NCI-H1930 (cell line): ENCODE measurements around the gene DNAH11.
"Not testable (repeated sequence)": the region's sequence is repeated elsewhere in the genome, so short reads cannot be mapped to it uniquely, and the experiment has no call there.

Experiments
- DNase-seq, 2 experiments: peaks; one replicate each; lab custom pipeline; 2025; lab: John Stamatoyannopoulos, UW

The DNAH11 gene

DNA sequence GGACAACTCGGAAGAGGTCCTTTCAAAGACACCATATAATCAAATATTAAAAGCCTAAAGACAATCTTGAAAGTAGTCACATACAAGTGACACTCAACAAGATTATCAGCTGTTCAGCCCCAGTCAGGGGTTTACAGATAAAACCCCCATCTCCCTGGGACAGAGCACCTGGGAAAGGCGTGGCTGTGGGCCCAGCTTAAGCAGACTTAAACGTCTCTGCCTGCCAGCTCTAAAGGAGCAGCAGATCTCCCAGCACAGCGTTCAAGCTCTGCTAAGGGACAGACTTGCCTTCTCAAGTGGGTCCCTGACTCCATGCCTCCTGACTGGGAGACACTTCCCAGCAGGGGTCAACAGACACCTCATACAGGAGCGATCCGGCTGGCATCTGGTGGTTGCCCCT lies 384.9 kb downstream of the DNAH11 start:
- DNase-seq, result no peak

DNA sequence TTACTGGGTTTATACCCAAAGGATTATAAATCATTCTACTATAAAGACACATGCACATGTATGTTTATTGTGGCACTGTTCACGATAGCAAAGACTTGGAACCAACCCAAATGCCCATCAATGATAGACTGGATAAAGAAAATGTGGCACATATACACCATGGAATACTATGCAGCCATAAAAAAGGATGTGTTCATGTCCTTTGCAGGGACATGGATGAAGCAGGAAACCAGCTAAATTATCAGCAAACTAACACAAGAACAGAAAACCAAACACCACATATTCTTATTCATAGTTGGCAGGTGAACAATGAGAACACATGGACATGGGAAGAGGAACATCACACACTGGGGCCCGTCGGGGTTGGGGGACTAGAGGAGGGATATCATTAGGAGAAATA lies 390.5 kb downstream of the DNAH11 start:
- DNase-seq, result not testable (repeated sequence)

DNA sequence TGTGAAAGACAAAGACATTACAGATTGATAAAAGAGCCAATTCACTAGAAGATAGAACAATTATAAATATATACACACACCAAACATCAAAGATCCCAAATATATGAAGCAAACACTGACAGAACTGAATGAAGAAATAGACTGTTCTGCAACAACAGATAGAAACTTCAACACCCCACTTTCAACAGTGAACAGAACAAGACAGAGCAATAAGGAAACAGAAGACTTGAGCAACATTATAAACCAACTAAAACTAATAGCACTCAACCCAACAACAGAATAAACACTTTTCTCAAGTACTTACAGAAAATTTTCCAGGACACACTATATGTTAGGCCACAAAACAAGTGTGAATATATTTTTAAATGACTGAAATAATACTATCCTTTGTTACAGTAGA lies 392.0 kb downstream of the DNAH11 start:
- DNase-seq, result no peak

DNA sequence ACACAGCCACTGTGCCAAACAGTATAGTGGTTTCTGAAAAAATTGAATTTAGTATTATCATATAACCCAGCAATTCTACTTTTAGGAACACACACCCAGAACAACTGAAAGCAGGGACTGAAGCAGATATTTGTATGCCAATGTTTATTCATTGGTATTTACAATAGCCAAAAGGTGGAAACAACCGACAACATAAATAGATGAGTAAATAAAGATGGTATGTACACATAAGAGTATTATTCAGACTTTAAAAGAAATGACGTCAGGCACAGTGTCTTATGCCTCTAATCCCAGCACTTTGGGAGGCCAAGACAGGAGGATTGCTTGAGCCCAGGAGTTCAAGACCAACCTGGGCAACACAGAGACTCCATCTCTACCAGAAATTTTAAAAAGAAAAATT lies 395.6 kb downstream of the DNAH11 start:
- no peak for DNase-seq

DNA sequence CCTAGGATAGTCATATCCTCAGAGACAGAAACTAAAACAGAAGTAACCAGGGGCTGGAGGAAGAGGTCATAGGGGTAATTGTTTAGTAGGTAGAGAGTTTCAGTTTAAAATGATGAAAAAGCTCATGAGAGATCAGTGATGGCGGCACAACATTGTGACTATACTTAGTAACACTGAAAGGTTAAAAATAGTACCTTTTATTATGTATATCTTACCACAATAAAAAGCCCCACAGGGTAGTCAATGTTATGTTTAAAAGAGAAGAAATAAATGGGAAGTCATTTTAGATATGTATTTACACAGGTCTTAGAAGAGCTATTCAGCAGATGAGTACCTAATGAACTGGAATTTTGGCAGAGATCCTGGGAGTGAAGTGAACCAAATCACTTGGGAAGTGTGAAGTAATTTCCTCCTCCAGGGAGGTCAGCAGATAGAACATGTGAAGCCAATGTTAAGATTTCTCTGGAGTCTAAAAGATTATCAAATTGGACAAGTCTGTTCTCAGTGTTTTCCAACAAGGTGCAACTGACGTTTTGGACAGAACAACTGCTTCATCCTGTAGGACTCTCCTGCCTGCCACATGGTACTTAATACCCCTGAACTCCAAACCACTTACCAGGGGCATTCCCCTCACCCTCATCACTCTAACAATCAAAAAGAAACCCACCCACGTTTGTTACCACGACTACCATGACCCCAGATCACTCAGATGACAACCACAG lies 396.5 kb downstream of the DNAH11 start:
- no peak for DNase-seq

DNA sequence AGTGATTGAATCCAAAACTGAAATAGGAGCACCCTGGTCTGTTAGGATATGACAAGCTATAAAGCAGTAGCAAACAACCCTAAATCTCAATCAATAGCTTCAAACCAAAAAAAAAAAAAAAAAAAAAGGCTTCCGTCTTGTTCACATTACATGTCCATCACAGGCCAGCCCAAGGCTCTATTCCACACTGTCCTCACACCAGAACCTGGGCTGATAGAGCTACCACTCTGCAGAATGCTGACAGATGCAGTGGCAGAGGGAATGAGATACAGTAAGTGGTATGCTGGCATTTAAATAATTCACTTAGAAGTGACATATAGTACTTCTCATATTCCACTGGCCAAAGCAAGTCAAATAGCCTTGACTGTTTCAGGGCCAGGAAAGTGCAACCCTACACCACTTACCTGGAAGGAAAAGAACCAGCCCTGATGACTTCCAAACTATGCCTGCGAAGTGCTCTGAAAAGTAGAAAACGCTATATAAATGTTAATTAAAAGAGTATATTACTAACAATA lies 397.1 kb downstream of the DNAH11 start:
- DNase-seq, result no peak

DNA sequence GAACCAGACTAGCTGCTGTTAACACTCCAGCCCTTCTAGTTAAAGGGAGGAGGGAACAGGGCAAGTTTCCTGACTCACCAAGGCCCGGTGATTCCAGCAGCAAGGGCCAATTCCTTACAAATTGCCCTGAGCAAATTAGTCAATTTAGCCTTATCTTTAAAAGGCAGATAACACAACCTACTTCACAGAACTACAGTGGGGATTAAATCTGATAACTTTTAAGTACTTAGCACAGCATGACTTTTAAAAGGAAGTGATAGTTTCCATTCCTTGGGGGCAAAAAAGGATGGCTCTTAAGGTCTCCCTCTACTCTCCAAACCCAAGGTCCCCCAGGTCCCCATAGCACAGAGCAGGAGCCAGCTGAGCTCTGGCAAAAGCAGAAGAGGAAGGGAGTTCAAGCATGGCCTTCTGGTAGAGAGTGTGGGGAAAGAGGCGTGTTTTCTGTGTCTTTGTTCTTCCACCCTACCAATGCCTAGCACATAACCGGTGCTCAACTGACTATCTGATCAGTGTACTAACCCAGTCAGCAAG lies 398.8 kb downstream of the DNAH11 start:
- DNase-seq, result no peak

DNA sequence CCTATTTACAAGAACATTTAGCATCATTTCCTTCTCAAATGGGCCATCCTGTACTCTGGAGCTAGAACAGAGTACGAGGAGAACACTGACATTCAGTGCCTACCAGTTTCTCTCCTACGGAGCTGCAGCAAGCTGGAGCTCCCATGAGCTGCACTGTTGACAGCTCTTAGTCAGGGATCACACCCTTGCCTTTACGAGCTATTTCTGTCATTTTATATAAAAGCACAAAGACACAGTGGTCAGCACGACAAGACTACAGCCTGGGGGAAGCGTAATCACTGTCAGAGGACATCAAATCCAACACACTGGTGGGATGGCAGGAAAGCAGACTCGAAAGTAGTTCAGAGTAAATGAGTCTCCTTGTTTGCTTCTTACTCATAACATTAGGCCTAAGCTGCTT lies 400.1 kb downstream of the DNAH11 start:
- DNase-seq, result no peak

DNA sequence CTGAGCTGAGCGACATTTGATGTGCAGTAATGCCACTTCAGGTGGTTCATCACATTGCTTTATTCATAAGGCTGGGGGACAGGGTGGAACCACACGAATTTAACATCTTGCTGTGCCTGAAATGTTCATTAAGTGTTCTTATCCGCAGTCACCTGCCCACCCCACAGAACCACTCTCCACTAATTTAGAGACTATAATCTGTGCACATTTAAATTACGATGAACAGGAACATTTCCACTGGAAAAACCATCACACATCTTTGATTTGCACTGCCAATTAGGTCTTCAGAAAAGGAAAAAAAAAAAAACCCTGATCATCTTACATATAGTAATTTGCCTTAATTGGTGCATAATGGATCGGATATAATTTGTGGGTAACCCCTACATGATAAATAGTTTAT lies 400.6 kb downstream of the DNAH11 start:
- DNase-seq, result no peak

DNA sequence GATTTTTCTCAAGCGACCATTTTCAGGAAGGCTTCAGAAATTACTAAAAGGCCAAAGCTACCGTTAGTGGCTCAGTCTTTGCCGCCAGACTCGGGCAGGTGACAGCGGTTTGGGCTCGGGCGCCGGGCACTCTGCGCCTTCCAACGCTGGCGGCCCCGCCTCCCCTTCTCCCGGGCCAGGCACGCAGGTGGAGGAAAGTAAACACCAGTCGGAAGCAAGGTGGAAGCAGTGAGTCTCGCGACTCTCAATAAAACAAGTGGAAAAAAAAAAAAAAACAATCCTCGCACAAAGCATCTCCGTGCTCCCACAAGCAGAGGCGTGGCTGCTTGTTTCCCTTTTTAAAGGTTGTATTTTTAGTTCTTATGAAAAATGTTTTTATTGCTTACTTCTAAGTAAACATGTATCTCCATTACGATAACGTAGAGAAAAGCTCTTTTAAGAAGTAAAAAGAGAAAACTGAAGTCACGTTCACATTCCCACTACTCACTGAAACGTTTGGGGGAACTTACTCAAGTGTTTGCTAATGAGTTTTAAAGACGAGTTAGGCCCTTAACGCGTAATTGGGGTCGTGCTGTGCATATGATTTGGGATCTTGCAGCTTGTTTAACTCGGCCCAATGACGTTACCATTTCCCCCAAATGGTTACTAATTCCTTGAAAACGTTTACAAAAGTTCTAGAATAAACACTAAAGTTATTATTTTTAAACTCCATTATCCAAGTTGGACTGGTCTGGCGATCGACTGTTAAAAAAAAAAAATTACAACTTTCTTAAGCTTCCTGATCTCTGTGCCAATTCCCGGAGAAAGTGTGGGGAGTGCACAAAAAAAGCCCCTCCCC lies 402.0 kb downstream of the DNAH11 start:
- peak; percentile 31 to 45 for DNase-seq

DNA sequence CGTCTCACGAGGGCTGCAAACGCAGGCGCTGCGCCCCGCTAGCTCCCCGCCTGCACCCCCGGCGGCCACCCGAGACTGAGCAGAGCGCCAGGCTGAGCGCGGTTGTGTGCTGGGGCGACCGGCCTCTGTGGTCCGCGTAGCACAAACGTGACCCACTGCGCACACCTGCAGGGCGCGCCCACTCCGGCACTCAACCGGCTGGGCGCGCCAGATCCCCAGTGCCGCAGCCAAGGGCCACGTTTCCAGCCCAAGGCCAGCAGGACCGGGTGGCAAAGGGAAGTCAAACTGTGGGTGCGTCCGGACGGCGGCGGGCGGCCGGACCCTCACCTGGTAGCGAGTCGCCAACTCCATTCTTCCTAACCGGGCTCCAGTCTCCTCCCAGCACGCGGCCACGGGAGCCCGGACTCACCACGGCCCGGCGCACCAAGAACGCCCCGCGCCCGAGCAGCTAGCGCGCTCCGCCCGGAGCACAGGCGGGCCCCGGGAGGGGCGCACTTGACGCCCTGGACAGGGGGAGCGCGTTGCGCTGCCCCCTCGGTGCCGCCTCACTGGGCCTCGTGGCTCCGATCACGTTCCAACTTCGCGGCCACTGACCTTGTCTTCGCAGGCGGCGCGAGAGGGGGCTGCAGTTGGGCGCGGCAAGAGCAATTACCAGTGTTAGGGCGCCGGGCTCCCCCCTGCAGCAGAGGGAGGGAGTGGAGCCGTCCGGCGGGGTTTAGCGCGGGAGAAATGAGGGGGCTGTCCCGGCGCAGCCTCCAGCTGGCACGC lies 402.8 kb downstream of the DNAH11 start, which contains the start of gene CDCA7L:
Gene CDCA7L, minus strand, starts transcription at position 446 of the 768 bp plus-strand sequence. Its CDS starts 95 bp downstream, at position 351.
- DNase-seq, result peak; percentile 56 to 72

DNA sequence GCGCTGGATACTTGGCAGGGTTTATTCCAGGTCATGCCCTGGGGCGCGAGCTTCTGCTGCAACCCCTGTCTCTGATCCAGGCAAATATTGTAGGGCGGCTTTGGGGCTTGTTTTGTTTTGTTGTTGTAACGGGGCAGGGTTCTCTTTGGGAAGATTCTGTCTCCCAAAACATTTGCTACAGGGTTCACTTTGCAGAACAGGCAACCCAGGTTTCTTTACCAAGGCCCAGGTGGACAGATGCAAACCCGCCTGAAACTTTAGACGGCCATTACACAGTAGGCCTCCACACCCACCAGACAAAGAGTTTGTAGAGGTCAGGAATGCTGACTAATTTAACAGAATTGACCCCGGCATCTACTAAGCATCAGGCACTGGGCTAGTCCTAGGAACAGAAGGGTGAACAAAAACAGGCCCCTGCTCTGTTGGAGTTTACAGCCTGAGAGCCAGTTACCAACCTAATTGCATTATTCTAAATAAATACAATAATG lies 403.4 kb downstream of the DNAH11 start:
- DNase-seq, result no peak

DNA sequence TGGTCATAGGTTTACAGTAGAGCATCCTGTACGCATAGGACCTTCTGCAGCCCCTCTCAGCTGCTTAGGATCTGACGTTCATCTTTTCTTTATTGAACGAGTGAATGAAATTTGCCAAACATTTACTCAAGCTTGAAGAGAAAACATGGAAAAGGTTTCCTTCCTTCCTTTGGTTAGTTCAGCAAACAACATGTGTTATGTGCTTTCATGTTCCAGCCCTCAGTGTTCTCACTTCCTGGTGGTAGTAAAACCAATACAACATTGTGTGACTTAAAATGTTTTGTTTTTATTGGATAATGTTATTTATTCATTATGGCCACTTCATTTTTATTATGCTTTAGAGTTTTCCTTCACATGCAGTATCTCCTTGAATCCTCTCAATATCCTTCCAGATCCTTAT lies 404.2 kb downstream of the DNAH11 start:
- DNase-seq, result peak in 1 of 2 experiments; percentile 17

DNA sequence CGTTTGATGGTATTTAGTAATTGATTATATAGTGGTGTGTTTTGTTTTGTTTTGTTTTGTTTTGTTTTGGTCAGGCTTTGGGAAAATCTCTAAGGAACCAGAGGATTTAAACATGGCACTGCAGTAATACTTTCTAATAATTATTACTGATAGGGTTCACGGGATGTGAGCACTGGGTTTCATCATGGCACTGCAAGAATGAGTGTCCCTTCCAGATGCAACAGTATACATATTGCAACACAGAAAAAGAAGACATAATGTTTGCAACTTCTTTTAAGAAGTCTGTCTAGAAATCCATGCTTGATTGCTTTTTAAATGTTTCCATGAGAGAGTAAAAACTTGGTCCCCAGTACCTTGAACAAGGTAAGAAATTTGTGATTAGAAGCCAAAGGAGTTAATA lies 405.1 kb downstream of the DNAH11 start:
- no peak for DNase-seq

DNA sequence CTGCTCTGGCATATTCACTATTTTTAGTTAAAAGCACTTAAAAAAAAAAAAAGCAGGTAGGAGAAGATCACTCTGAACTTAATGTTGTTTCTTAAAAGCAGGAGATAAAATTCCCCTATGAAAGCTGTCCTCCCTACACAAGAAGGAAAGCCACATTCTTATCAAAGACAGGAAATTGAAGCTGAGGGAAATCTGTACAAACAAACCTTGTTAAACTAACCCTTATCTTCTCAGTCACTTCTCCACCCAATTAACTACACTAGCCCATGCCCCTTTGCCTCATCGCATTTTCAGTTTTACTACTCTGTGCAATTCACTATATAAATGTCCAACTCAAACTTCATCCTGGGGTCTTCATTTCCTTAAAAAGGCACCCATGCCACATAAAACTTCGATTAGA lies 405.5 kb downstream of the DNAH11 start:
- no peak for DNase-seq

DNA sequence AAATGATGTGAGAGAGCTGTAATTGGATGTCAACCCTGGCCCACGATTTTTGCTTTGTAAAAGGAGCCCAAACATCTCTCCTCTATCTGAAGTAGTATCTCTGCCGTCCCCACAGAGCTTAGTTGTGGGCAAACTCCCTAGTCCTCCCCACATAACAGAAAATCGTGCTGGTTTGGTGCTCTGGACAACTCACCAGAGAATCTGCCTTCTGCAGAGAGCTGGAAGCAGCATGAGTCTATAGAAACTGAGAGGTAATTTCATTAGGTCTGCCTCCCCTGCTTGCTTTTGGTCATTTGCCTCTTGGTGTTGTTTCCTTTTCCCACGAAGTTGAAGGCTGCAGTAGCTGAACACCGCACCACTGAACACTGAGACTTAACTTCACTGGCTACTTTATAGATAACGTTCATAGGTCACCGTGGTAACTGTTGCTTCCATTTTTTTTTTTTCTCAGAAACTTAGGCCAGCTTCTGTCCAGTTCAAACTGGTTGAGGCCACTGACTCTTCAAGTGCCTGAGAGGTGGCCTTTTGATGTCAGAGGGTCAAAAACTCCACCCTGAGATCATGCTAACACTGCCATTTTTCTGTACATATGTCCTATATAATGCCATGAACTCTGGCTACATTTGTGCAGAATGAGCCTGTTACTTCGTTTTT lies 406.2 kb downstream of the DNAH11 start:
- DNase-seq, result no peak
